NT2/D1 (cell line): ENCODE measurements around the gene SMIM33.
"Not testable (repeated sequence)": the region's sequence is repeated elsewhere in the genome, so short reads cannot be mapped to it uniquely, and the experiment has no call there.

Experiments
- DNase-seq: peaks from one replicate; pipeline ENCODE4 v3.0.0-alpha.2; 2011; ENCODE audit warnings: low read depth, low spot score
- H3K27me3 ChIP-seq: 2 replicates; pipeline ENCODE4 v1.6.0; 2011; ENCODE audit warnings: mild to moderate bottlenecking; ENCODE audit not compliant: insufficient read length, insufficient read depth
- H3K36me3 ChIP-seq: 2 replicates; pipeline ENCODE4 v1.6.1; 2011; ENCODE audit warnings: mild to moderate bottlenecking, low read length, mixed read lengths; ENCODE audit not compliant: insufficient read depth, insufficient read length
- H3K4me1 ChIP-seq: 2 replicates; pipeline ENCODE4 v1.5.1; 2011; ENCODE audit not compliant: insufficient read depth, insufficient read length
- H3K4me3 ChIP-seq: 2 replicates; pipeline ENCODE4 v1.5.1; 2011; ENCODE audit warnings: low read depth; ENCODE audit not compliant: insufficient read length
- H3K9ac ChIP-seq: 2 replicates; pipeline ENCODE4 v1.6.0; 2011; ENCODE audit warnings: low read depth; ENCODE audit not compliant: insufficient read length
- H3K9me3 ChIP-seq: 2 replicates; pipeline ENCODE4 v1.5.1; 2011; ENCODE audit warnings: mild to moderate bottlenecking, low read length; ENCODE audit not compliant: insufficient read depth
- SUZ12 ChIP-seq: IDR thresholded peaks from 2 replicates; pipeline ENCODE4 v1.6.1; 2011; ENCODE audit not compliant: insufficient read length, insufficient read depth; ENCODE audit errors: extremely low read depth
- YY1 ChIP-seq: IDR thresholded peaks from 2 replicates; pipeline ENCODE4 v1.6.1; 2011; ENCODE audit not compliant: insufficient read length, insufficient read depth
- ZNF274 ChIP-seq: IDR thresholded peaks from 2 replicates; pipeline ENCODE4 v1.6.1; 2011; ENCODE audit warnings: mild to moderate bottlenecking, low read depth, low read length

Gene SMIM33

GRCh38 chr5:139481122-139481533 is 10.3 kb downstream of the SMIM33 start:
- TF ChIP-seq SUZ12: no peak
- no peak for DNase-seq
- Histone ChIP-seq H3K36me3 (no peaks in the 10 kb centered on the region), H3K4me3 (no peak overlapping the region), H3K4me1 (peaks cover 5% of the 10 kb centered on the region), H3K9ac (no peak overlapping the region), H3K27me3 (no peaks in the 10 kb centered on the region), H3K9me3 (no peaks in the 10 kb centered on the region)

- Histone ChIP-seq H3K4me3 (no peak overlapping the region), H3K27me3 (no peaks in the 10 kb centered on the region), H3K9ac (no peak overlapping the region), H3K9me3 (no peaks in the 10 kb centered on the region), H3K4me1 (peaks cover 8% of the 10 kb centered on the region), H3K36me3 (no peaks in the 10 kb centered on the region)
- no peak for TF ChIP-seq YY1
- no peak for DNase-seq
Observed at GRCh38 chr5:139481580-139482049, 10.8 kb downstream of the SMIM33 start.

GRCh38 chr5:139482050-139482889 is 11.5 kb downstream of the SMIM33 start, which contains the start of gene STING1:
Gene STING1 (minus strand): TSS chr5:139482758. CDS start chr5:139481704, 1,054 bp downstream.
- Histone ChIP-seq H3K9ac (peak within 1 kb of the TSS; percentile 10), H3K36me3 (no peaks in the 10 kb centered on the region), H3K4me1 (peaks cover 8% of the 10 kb centered on the region), H3K4me3 (no peak within 1 kb of the TSS), H3K9me3 (no peaks in the 10 kb centered on the region), H3K27me3 (no peaks in the 10 kb centered on the region)
- TF ChIP-seq YY1 (no peak), SUZ12 (no peak), ZNF274 (no peak)
- DNase-seq: no peak

GRCh38 chr5:139482890-139483208 is 12.0 kb downstream of the SMIM33 start:
- H3K4me1 ChIP-seq, H3K4me3 ChIP-seq, H3K36me3 ChIP-seq, H3K27me3 ChIP-seq, H3K9ac ChIP-seq, DNase-seq, H3K9me3 ChIP-seq: not testable (repeated sequence)

- no peaks in the 10 kb centered on the region for H3K36me3 ChIP-seq
- no peaks in the 10 kb centered on the region for H3K9me3 ChIP-seq
- no peak overlapping the region for H3K4me3 ChIP-seq
- no peaks in the 10 kb centered on the region for H3K27me3 ChIP-seq
- DNase-seq: no peak
- TF ChIP-seq ZNF274 (no peak), SUZ12 (no peak), YY1 (no peak)
- H3K9ac ChIP-seq: peak overlapping the region; percentile 42
- peaks cover 8% of the 10 kb centered on the region for H3K4me1 ChIP-seq
Observed at GRCh38 chr5:139486201-139486600, 15.4 kb downstream of the SMIM33 start.

- no peaks in the 10 kb centered on the region for H3K27me3 ChIP-seq
- DNase-seq: no peak
- TF ChIP-seq ZNF274 (no peak), YY1 (no peak), SUZ12 (no peak)
- H3K4me1 ChIP-seq: peaks cover 8% of the 10 kb centered on the region
- H3K4me3 ChIP-seq: no peak overlapping the region
- no peaks in the 10 kb centered on the region for H3K36me3 ChIP-seq
- no peak overlapping the region for H3K9ac ChIP-seq
- H3K9me3 ChIP-seq: no peaks in the 10 kb centered on the region
Observed at GRCh38 chr5:139488260-139488659, 17.5 kb downstream of the SMIM33 start.

GRCh38 chr5:139492700-139493192 is 21.9 kb downstream of the SMIM33 start:
- Histone ChIP-seq H3K4me1 (no peaks in the 10 kb centered on the region), H3K36me3 (no peaks in the 10 kb centered on the region), H3K4me3 (no peak overlapping the region), H3K27me3 (no peaks in the 10 kb centered on the region), H3K9ac (no peak overlapping the region), H3K9me3 (no peaks in the 10 kb centered on the region)
- no peak for DNase-seq
- TF ChIP-seq YY1 (no peak), SUZ12 (no peak), ZNF274 (no peak)
